K562 (cell line): ENCODE measurements around the gene ADGRA1. TPM values are rescaled to one million over a fixed set of nuclear protein-coding genes. Genes with fewer than 3 reads are reported as not detected.

ENCODE experiments used
- ATAC-seq: fragments of 200-7000 bp; cut with Tn5 transposase; 3 replicates; pipeline ENCODE4 v1.9.1; 2020; ENCODE audit warnings: moderate library complexity
- BruUV-seq: library from RNA; stranded (reverse); fragments of 400-500 nt; replicated peaks from 2 replicates; lab custom pipeline; 2021; lab: Mats Ljungman, UMichigan
- CTCF ChIA-PET: fragments of 300-600 bp; formaldehyde crosslinking; extraction: SDS; loops from one replicate; lab custom pipeline; 2021; ENCODE audit warnings: low intra/inter-chr PET ratio; lab: Yijun Ruan, JAX
- POLR2A ChIA-PET: fragments of 300-600, 350-650 bp; sonication (Branson Sonifier 250); formaldehyde crosslinking; extraction: SDS; loops from one replicate; lab custom pipeline; 2021; ENCODE audit warnings: antibody characterized with exemption, inconsistent platforms; lab: Yijun Ruan, JAX
- DNase-seq, 4 experiments: peaks; one replicate each; pipeline versions ENCODE4 v3.0.0 to v3.0.0-alpha.2; 2011 to 2018; ENCODE audit warnings: low spot score in 3 of 4, mixed read lengths in 3 of 4; ENCODE audit errors: extremely low read depth in 1 of 4
- FAIRE-seq: peaks from 2 replicates; lab custom pipeline; 2011; peaks lifted over from hg19 to GRCh38; lab: Jason Lieb, UNC
- H2AFZ ChIP-seq: 2 replicates; pipeline ENCODE4 v1.6.0; 2011; ENCODE audit warnings: low read depth, low read length, control low read depth, inconsistent platforms
- H3K27ac ChIP-seq: fragments of 200-600 bp; 3 replicates; pipeline ENCODE4 v1.8.0; 2011; ENCODE audit warnings: low read depth, mild to moderate bottlenecking, control low read depth, inconsistent platforms, low read length, moderate library complexity, mixed read lengths; ENCODE audit errors: extremely low read depth
- H3K27me3 ChIP-seq, 2 experiments: fragments of 300-600 bp in 1 of 2; 2 replicates in 1 of 2; 3 replicates in 1 of 2; pipeline versions ENCODE4 v1.6.0 to v1.8.0; 2011; ENCODE audit warnings: inconsistent platforms in 2 of 2, low read length in 2 of 2, mild to moderate bottlenecking in 1 of 2, mixed read lengths in 1 of 2, moderate library complexity in 1 of 2; ENCODE audit not compliant: control insufficient read depth in 2 of 2, insufficient read depth in 2 of 2
- H3K36me3 ChIP-seq: fragments of 300-600 bp; 3 replicates; pipeline ENCODE4 v1.8.0; 2011; ENCODE audit warnings: mild to moderate bottlenecking, low read length, inconsistent platforms; ENCODE audit not compliant: control insufficient read depth, insufficient read depth
- H3K4me1 ChIP-seq, 2 experiments: fragments of 200-600 bp in 1 of 2; replicated peaks in 1 of 2; 2 replicates in 1 of 2; 3 replicates in 1 of 2; pipeline versions ENCODE4 v1.5.1 to v1.8.0; 2011; ENCODE audit warnings: inconsistent platforms in 2 of 2, low read length in 2 of 2, mild to moderate bottlenecking in 1 of 2, mixed read lengths in 1 of 2, moderate library complexity in 1 of 2; ENCODE audit not compliant: control insufficient read depth in 2 of 2, insufficient read depth in 2 of 2
- H3K4me2 ChIP-seq: 2 replicates; pipeline ENCODE4 v1.6.1; 2011; ENCODE audit warnings: low read length, control low read depth, inconsistent platforms, mixed read lengths; ENCODE audit not compliant: insufficient read depth
- H3K4me3 ChIP-seq: fragments of 200-600 bp; sonication (generic), shearing (Covaris generic); 2 replicates; pipeline ENCODE4 v1.5.1; 2016; ENCODE audit warnings: control low read depth, inconsistent platforms
- H3K79me2 ChIP-seq: fragments of 200-600 bp; 3 replicates; pipeline ENCODE4 v1.8.0; 2011; ENCODE audit warnings: low read length, inconsistent platforms; ENCODE audit not compliant: control insufficient read depth, insufficient read depth
- H3K9ac ChIP-seq, 2 experiments: 2 replicates each; pipeline versions ENCODE4 v1.6.0 to v1.6.1; 2011; ENCODE audit warnings: low read depth in 2 of 2, low read length in 2 of 2, control low read depth in 1 of 2, inconsistent platforms in 1 of 2, mild to moderate bottlenecking in 1 of 2, mixed read lengths in 1 of 2; ENCODE audit not compliant: insufficient read depth in 1 of 2
- H3K9me1 ChIP-seq: one replicate; pipeline ENCODE4 v1.6.0; 2011; ENCODE audit warnings: inconsistent platforms, mild to moderate bottlenecking, low read length, moderate library complexity; ENCODE audit not compliant: control insufficient read depth, insufficient read depth
- H3K9me3 ChIP-seq: replicated peaks from 2 replicates; pipeline ENCODE4 v1.5.1; 2011; ENCODE audit warnings: low read depth, low read length, inconsistent platforms; ENCODE audit not compliant: control insufficient read depth, insufficient read depth
- H4K20me1 ChIP-seq: replicated peaks from 2 replicates; pipeline ENCODE4 v1.6.1; 2011; ENCODE audit warnings: low read length, inconsistent platforms, mixed read lengths; ENCODE audit not compliant: control insufficient read depth, insufficient read depth
- BCOR ChIP-seq: fragments of 450-650 bp; IDR thresholded peaks from 2 replicates; pipeline ENCODE4 v1.6.1; 2016
- CREB1 ChIP-seq, 2 experiments: sonication (generic) in 1 of 2; formaldehyde crosslinking in 1 of 2; IDR thresholded peaks; 2 replicates each; pipeline versions ENCODE4 v1.6.1 to v1.8.0; 2012 to 2022; ENCODE audit warnings: inconsistent platforms in 1 of 2, mild to moderate bottlenecking in 1 of 2, missing genetic modification reagents in 1 of 2, moderate library complexity in 1 of 2
- CREM ChIP-seq: IDR thresholded peaks from 2 replicates; pipeline ENCODE4 v1.6.1; 2014; ENCODE audit warnings: antibody characterized with exemption, low read depth
- E2F1 ChIP-seq: sonication (generic); formaldehyde crosslinking; IDR thresholded peaks from 2 replicates; pipeline ENCODE4 v1.8.1; 2023; ENCODE audit warnings: mild to moderate bottlenecking, missing genetic modification reagents, moderate library complexity
- E2F3 ChIP-seq: fragments of 250-450 bp; sonication (Bioruptor Pico); IDR thresholded peaks from 2 replicates; pipeline ENCODE4 v1.4.0; 2020; ENCODE audit warnings: mild to moderate bottlenecking
- FIP1L1 ChIP-seq: fragments of 200-400 bp; formaldehyde crosslinking; IDR thresholded peaks from 2 replicates; pipeline ENCODE4 v1.6.1; 2018; ENCODE audit warnings: mild to moderate bottlenecking, low read depth, low read length; ENCODE audit not compliant: poor library complexity, severe bottlenecking
- GTF2F1 ChIP-seq: IDR thresholded peaks from 2 replicates; pipeline ENCODE4 v1.6.1; 2011; ENCODE audit warnings: low read depth, low read length, improper control_type of control experiment
- NELFE ChIP-seq: IDR thresholded peaks from 2 replicates; pipeline ENCODE4 v1.6.1; 2011; ENCODE audit warnings: mild to moderate bottlenecking; ENCODE audit not compliant: insufficient read depth, insufficient read length
- POLR2G ChIP-seq: fragments of 200-400 bp; formaldehyde crosslinking; IDR thresholded peaks from 2 replicates; pipeline ENCODE4 v1.6.1; 2017; ENCODE audit warnings: low read depth, mild to moderate bottlenecking, antibody characterized with exemption, low read length, moderate library complexity
- SP2 ChIP-seq: IDR thresholded peaks from 2 replicates; pipeline ENCODE4 v1.6.1; 2011; ENCODE audit warnings: mild to moderate bottlenecking, low read depth, low read length, moderate library complexity; ENCODE audit not compliant: poor library complexity, severe bottlenecking; ENCODE audit errors: extremely low read depth
- U2AF2 ChIP-seq: fragments of 200-400 bp; formaldehyde crosslinking; optimal IDR thresholded peaks from 2 replicates; pipeline ENCODE3; 2017; ENCODE audit warnings: low read depth, mild to moderate bottlenecking, low read length
- ZNF592 ChIP-seq: fragments of 450-650 bp; IDR thresholded peaks from 2 replicates; pipeline ENCODE4 v1.6.1; 2017; ENCODE audit warnings: antibody characterized with exemption, mild to moderate bottlenecking
- ZNF740 ChIP-seq, 3 experiments: fragments of 200-800 bp in 1 of 3; sonication (Bioruptor generic) in 1 of 3; sonication (generic) in 1 of 3; formaldehyde crosslinking in 1 of 3; IDR thresholded peaks; 2 replicates each; pipeline versions ENCODE4 v1.6.1 to v1.8.0; 2016 to 2022; ENCODE audit warnings: mild to moderate bottlenecking in 2 of 3, missing compliant biosample characterization in 2 of 3, missing genetic modification characterization in 2 of 3, missing genetic modification reagents in 1 of 3
- WGBS: fragments of 100-300 bp; shearing (Covaris generic); methylation state at CpG from one replicate; pipeline ENCODE4 v1.1.6; 2016; ENCODE audit warnings: low coverage, mixed read lengths; ENCODE audit not compliant: insufficient coverage; ENCODE audit errors: missing lambda C conversion rate; 5-methylcytosine and 5-hydroxymethylcytosine counted together
- in situ Hi-C: fragments of 300-500 bp; cut with MboI; formaldehyde crosslinking; loops from 4 replicates; pipeline ENCODE4 v1.15.0; 2018; ENCODE audit warnings: inconsistent platforms, mixed read lengths
- intact Hi-C: fragments of 100-400 bp; cut with micrococcal nuclease; formaldehyde crosslinking; loops from 2 replicates; pipeline ENCODE4 v1.14.2; 2022
- polyA plus RNA-seq, 8 experiments: library from polyadenylated mRNA; depleted of rRNA in 4 of 8; stranded (reverse) in 5 of 8; unstranded in 3 of 8; fragments of >200 nt; fragmentation: Nextera tagmentation in 2 of 8; fragmentation: Illumina TruSeq in 1 of 8; extraction: Ambion mirVana in 2 of 8; extraction: Trizol in 1 of 8; gene quantifications; 2 replicates each; pipeline versions ENCODE4 v1.2.1 to v1.2.3, GENCODE V29; 2011 to 2014; ENCODE audit warnings: inconsistent platforms in 1 of 8, missing spikeins in 1 of 8
- total RNA-seq, 7 experiments: library from RNA; depleted of rRNA in 6 of 7; stranded (reverse); fragments of >200 nt in 6 of 7; fragmentation: Illumina TruSeq in 2 of 7; extraction: Trizol in 2 of 7; gene quantifications; 2 replicates each; pipeline versions ENCODE4 v1.2.1 to v1.2.3, GENCODE V29; 2011 to 2021; ENCODE audit warnings: low replicate concordance in 1 of 7

The ADGRA1 gene
- total and polyA plus RNA-seq, 9 of the 15 experiments (the other 6 are each of a cell fraction or from before 2014, with no cell fraction given), result not detected

GRCh38 chr10:133117036-133117687 is 29.4 kb downstream of the ADGRA1 start:
- H3K4me3 ChIP-seq, result no peak overlapping the region
- H2AFZ ChIP-seq, result no peak overlapping the region
- no peaks in the 10 kb centered on the region for H3K36me3 ChIP-seq
- H3K27me3 ChIP-seq, result peaks cover 0 to 8% of the 10 kb centered on the region in 2 experiments; a peak in 2 of 5 replicates
- in situ Hi-C loops (loop anchor here (25.0 kb wide), 1 partner anchor 455 kb away; no protein-coding TSS in a partner anchor), intact Hi-C loops (no loop called here)
- no peak overlapping the region for H3K27ac ChIP-seq
- H3K9ac ChIP-seq, result no peak overlapping the region
- no peaks in the 10 kb centered on the region for H3K9me3 ChIP-seq
- no peaks in the 10 kb centered on the region for H4K20me1 ChIP-seq
- FAIRE-seq, result no peak
- POLR2A ChIA-PET, result no interaction called here
- CTCF ChIA-PET, result no interaction called here
- no peaks in the 10 kb centered on the region for H3K79me2 ChIP-seq
- BruUV-seq, result no TSS peak
- H3K4me1 ChIP-seq, result no peaks in the 10 kb centered on the region
- WGBS, result 1% methylated on average over 10 of the region's 21 CpGs
- H3K4me2 ChIP-seq, result no peak overlapping the region
- DNase-seq, result no peak
- no peak for ATAC-seq
- no peaks in the 10 kb centered on the region for H3K9me1 ChIP-seq
- no peak for TF ChIP-seq GTF2F1
- no peak for TF ChIP-seq NELFE
- TF ChIP-seq ZNF740 (CRISPR knock-in tag; IDR thresholded peaks at IDR 0.05), result no peak
- TF ChIP-seq ZNF740 (tag; IDR thresholded peaks at IDR 0.05), result no peak
- TF ChIP-seq ZNF592, result no peak
- no peak for TF ChIP-seq FIP1L1
- TF ChIP-seq POLR2G, result no peak
- TF ChIP-seq CREB1 (IDR thresholded peaks at IDR 0.05), result no peak
- no peak for TF ChIP-seq CREB1 (CRISPR knock-in tag; IDR thresholded peaks at IDR 0.05)
- TF ChIP-seq CREM, result no peak
- no peak for TF ChIP-seq BCOR
- TF ChIP-seq SP2, result no peak
- no peak for TF ChIP-seq E2F1 (CRISPR knock-in tag)
- no peak for TF ChIP-seq U2AF2
- TF ChIP-seq E2F3 (CRISPR knock-in tag), result no peak
